G401 (cell line): ENCODE results near the gene TYW1B. TPM values are rescaled to one million over a fixed set of nuclear protein-coding genes. Genes with fewer than 3 reads are reported as not detected.
"Not testable (repeated sequence)": the region's sequence is repeated elsewhere in the genome, so short reads cannot be mapped to it uniquely, and the experiment has no call there.

Experiments
- DNase-seq: peaks from one replicate; pipeline ENCODE4 v3.0.0-alpha.2; 2015; ENCODE audit warnings: low spot score
- in situ Hi-C: cut with HindIII; loops from 2 replicates; pipeline ENCODE4 v1.10.0; 2016; ENCODE audit warnings: low sequenced_read_pairs, mixed read lengths
- total RNA-seq: library from RNA; depleted of rRNA; stranded (reverse); fragments of >200 nt; shearing (Covaris generic); gene quantifications from 2 replicates; pipeline ENCODE4 v1.2.3, GENCODE V29; 2014

Gene TYW1B
- total RNA-seq, 1 experiment from 2014 or later = 0.61 TPM

- in situ Hi-C loops, DNase-seq: not testable (repeated sequence)
Observed at GRCh38 chr7:72717252-72717774, 110.7 kb downstream of the TYW1B start.

- in situ Hi-C loops, DNase-seq: not testable (repeated sequence)
Observed at GRCh38 chr7:72711927-72712326, 116.1 kb downstream of the TYW1B start.

GRCh38 chr7:72710983-72711382 lies 117.0 kb downstream of the TYW1B start:
- in situ Hi-C loops = no loop called here
- DNase-seq = no peak

GRCh38 chr7:72709909-72710308 lies 118.1 kb downstream of the TYW1B start:
- in situ Hi-C loops = no loop called here
- DNase-seq = no peak

GRCh38 chr7:72708371-72709050 lies 119.5 kb downstream of the TYW1B start:
- DNase-seq, in situ Hi-C loops: not testable (repeated sequence)

GRCh38 chr7:72706521-72706920 lies 121.5 kb downstream of the TYW1B start:
- in situ Hi-C loops = no loop called here
- no peak for DNase-seq

GRCh38 chr7:72705693-72706092 lies 122.3 kb downstream of the TYW1B start:
- in situ Hi-C loops = not testable (repeated sequence)

GRCh38 chr7:72704894-72705293 lies 123.1 kb downstream of the TYW1B start:
- in situ Hi-C loops = no loop called here
- no peak for DNase-seq

More at GRCh38 chr7:72705693-72706092, 122.3 kb downstream of the TYW1B start:
- DNase-seq = not testable (repeated sequence)

- DNase-seq, in situ Hi-C loops: not testable (repeated sequence)
Observed at GRCh38 chr7:72700548-72700947, 127.5 kb downstream of the TYW1B start.

- DNase-seq, in situ Hi-C loops: not testable (repeated sequence)
Observed at GRCh38 chr7:72697066-72697465, 130.9 kb downstream of the TYW1B start.

- in situ Hi-C loops, DNase-seq: not testable (repeated sequence)
Observed at GRCh38 chr7:72696643-72697042, 131.4 kb downstream of the TYW1B start.

GRCh38 chr7:72695482-72695881 lies 132.5 kb downstream of the TYW1B start:
- in situ Hi-C loops, DNase-seq: not testable (repeated sequence)

GRCh38 chr7:72691442-72691841 lies 136.6 kb downstream of the TYW1B start:
- in situ Hi-C loops, DNase-seq: not testable (repeated sequence)

GRCh38 chr7:72690177-72690576 lies 137.8 kb downstream of the TYW1B start:
- DNase-seq, in situ Hi-C loops: not testable (repeated sequence)

GRCh38 chr7:72689344-72689743 lies 138.7 kb downstream of the TYW1B start:
- in situ Hi-C loops, DNase-seq: not testable (repeated sequence)

GRCh38 chr7:72681211-72681610 lies 146.8 kb downstream of the TYW1B start:
- in situ Hi-C loops, DNase-seq: not testable (repeated sequence)

- in situ Hi-C loops, DNase-seq: not testable (repeated sequence)
Observed at GRCh38 chr7:72676880-72677279, 151.1 kb downstream of the TYW1B start.

- DNase-seq, in situ Hi-C loops: not testable (repeated sequence)
Observed at GRCh38 chr7:72676086-72676690, 151.8 kb downstream of the TYW1B start.

- in situ Hi-C loops, DNase-seq: not testable (repeated sequence)
Observed at GRCh38 chr7:72675686-72676085, 152.3 kb downstream of the TYW1B start.

- in situ Hi-C loops = no loop called here
- no peak for DNase-seq
Observed at GRCh38 chr7:72674394-72674793, 153.6 kb downstream of the TYW1B start.
